ENCODE results near the gene OSBPL6. TPM values are rescaled to one million over a fixed set of nuclear protein-coding genes. Genes with fewer than 3 reads are reported as not detected.

OSBPL6 gene
- total and polyA plus RNA-seq, 4 donors = 1.3 to 3.3 (median 2.2) TPM

DNA sequence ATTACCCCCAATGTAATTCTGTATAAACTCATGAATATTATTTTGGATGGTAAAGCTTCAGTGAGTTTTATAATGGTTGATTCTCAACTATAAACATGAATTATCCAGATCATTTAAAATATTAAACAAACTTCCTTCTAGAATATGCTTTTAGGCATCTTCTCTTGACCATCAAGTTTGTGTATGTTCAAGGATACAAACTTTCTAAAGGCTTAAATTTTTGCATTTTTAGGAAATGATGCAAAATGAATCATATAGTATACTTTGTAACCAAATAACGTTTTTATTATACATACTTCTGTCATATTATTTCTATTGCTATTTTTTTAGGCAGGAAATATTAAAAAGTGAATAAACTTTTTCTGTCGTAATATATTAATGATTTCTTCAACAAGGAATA is 62.8 kb downstream of the OSBPL6 start:
- Histone ChIP-seq H3K4me1 (ENCODE audit: control insufficient read depth in 4 of 4, insufficient read depth in 4 of 4, low read length in 3 of 4) (no peaks in the 10 kb centered on the region), H3K4me3 (ENCODE audit: low read depth in 1 of 3, low read length in 3 of 3) (no peak overlapping the region), H3K36me3 (ENCODE audit: control insufficient read depth in 4 of 4, insufficient read depth in 3 of 4, low read depth in 1 of 4, low read length in 3 of 4) (no peaks in the 10 kb centered on the region), H3K9ac (ENCODE audit: low read depth in 1 of 2, low read length in 2 of 2) (no peak overlapping the region), H3K9me3 (ENCODE audit: control insufficient read depth in 4 of 4, low read length in 3 of 4) (no peaks in the 10 kb centered on the region), H3K27me3 (ENCODE audit: control insufficient read depth in 4 of 4, insufficient read depth in 4 of 4, low read length in 3 of 4) (no peaks in the 10 kb centered on the region), H3K27ac (ENCODE audit: low read depth in 1 of 2, low read length in 2 of 2) (no peak overlapping the region)
- WGBS = 92% methylated on average over 2 of the region's 2 CpGs
- TF ChIP-seq SP1 (IDR thresholded peaks at IDR 0.05) (no peak), EGR1 (IDR thresholded peaks at IDR 0.05; ENCODE audit: low read depth in 2 of 2) (no peak), HNF4A (conservative IDR thresholded peaks at IDR 0.05) (no peak), RXRA (IDR thresholded peaks at IDR 0.05) (no peak), HNF4G (IDR thresholded peaks at IDR 0.05) (no peak)
- TF ChIP-seq, protein P1, sequence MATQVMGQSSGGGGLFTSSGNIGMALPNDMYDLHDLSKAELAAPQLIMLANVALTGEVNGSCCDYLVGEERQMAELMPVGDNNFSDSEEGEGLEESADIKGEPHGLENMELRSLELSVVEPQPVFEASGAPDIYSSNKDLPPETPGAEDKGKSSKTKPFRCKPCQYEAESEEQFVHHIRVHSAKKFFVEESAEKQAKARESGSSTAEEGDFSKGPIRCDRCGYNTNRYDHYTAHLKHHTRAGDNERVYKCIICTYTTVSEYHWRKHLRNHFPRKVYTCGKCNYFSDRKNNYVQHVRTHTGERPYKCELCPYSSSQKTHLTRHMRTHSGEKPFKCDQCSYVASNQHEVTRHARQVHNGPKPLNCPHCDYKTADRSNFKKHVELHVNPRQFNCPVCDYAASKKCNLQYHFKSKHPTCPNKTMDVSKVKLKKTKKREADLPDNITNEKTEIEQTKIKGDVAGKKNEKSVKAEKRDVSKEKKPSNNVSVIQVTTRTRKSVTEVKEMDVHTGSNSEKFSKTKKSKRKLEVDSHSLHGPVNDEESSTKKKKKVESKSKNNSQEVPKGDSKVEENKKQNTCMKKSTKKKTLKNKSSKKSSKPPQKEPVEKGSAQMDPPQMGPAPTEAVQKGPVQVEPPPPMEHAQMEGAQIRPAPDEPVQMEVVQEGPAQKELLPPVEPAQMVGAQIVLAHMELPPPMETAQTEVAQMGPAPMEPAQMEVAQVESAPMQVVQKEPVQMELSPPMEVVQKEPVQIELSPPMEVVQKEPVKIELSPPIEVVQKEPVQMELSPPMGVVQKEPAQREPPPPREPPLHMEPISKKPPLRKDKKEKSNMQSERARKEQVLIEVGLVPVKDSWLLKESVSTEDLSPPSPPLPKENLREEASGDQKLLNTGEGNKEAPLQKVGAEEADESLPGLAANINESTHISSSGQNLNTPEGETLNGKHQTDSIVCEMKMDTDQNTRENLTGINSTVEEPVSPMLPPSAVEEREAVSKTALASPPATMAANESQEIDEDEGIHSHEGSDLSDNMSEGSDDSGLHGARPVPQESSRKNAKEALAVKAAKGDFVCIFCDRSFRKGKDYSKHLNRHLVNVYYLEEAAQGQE (IDR thresholded peaks at IDR 0.05) = no peak
- TF ChIP-seq, protein P2, sequence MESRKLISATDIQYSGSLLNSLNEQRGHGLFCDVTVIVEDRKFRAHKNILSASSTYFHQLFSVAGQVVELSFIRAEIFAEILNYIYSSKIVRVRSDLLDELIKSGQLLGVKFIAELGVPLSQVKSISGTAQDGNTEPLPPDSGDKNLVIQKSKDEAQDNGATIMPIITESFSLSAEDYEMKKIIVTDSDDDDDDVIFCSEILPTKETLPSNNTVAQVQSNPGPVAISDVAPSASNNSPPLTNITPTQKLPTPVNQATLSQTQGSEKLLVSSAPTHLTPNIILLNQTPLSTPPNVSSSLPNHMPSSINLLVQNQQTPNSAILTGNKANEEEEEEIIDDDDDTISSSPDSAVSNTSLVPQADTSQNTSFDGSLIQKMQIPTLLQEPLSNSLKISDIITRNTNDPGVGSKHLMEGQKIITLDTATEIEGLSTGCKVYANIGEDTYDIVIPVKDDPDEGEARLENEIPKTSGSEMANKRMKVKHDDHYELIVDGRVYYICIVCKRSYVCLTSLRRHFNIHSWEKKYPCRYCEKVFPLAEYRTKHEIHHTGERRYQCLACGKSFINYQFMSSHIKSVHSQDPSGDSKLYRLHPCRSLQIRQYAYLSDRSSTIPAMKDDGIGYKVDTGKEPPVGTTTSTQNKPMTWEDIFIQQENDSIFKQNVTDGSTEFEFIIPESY (IDR thresholded peaks at IDR 0.05) = no peak
- DNase-seq (ENCODE audit: low spot score) = no peak

DNA sequence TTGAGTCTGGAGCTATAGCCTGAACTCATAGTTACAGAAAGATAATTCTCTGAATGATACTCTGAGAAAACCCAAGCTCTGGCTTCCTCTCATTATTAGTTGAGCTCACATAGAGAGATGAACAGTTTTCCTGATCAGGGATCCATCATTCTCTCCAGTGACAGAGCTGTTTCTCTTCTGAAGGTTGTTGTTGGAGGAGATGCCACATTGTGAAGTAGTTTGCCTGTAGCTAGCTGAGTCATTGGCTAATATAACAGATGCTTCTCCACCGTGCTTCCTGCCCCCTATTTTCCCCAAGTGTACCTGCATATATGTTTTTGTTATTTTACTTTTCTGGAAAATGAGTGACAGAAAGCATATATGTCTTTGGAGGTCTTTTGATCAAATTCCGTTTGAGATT is 64.6 kb downstream of the OSBPL6 start:
- H3K9ac ChIP-seq (ENCODE audit: low read depth in 1 of 2, low read length in 2 of 2) = no peak overlapping the region
- H3K36me3 ChIP-seq (ENCODE audit: control insufficient read depth in 4 of 4, insufficient read depth in 3 of 4, low read depth in 1 of 4, low read length in 3 of 4) = no peaks in the 10 kb centered on the region
- H3K4me3 ChIP-seq (ENCODE audit: low read depth in 1 of 3, low read length in 3 of 3) = no peak overlapping the region
- TF ChIP-seq RAD21 (IDR thresholded peaks at IDR 0.05) (no peak), HNF4G (IDR thresholded peaks at IDR 0.05) (no peak), NR2F2 (IDR thresholded peaks at IDR 0.05) (no peak), FOXA2 (IDR thresholded peaks at IDR 0.05) (no peak), FOXA1 (IDR thresholded peaks at IDR 0.05) (no peak), YY1 (IDR thresholded peaks at IDR 0.05) (no peak), RXRA (IDR thresholded peaks at IDR 0.05) (no peak), HNF4A (conservative IDR thresholded peaks at IDR 0.05) (no peak), TAF1 (conservative IDR thresholded peaks at IDR 0.05) (no peak)
- TF ChIP-seq, protein P3, sequence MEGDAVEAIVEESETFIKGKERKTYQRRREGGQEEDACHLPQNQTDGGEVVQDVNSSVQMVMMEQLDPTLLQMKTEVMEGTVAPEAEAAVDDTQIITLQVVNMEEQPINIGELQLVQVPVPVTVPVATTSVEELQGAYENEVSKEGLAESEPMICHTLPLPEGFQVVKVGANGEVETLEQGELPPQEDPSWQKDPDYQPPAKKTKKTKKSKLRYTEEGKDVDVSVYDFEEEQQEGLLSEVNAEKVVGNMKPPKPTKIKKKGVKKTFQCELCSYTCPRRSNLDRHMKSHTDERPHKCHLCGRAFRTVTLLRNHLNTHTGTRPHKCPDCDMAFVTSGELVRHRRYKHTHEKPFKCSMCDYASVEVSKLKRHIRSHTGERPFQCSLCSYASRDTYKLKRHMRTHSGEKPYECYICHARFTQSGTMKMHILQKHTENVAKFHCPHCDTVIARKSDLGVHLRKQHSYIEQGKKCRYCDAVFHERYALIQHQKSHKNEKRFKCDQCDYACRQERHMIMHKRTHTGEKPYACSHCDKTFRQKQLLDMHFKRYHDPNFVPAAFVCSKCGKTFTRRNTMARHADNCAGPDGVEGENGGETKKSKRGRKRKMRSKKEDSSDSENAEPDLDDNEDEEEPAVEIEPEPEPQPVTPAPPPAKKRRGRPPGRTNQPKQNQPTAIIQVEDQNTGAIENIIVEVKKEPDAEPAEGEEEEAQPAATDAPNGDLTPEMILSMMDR (IDR thresholded peaks at IDR 0.05; ENCODE audit: low read depth, low read length, missing input control) = no peak
- TF ChIP-seq, protein P4, sequence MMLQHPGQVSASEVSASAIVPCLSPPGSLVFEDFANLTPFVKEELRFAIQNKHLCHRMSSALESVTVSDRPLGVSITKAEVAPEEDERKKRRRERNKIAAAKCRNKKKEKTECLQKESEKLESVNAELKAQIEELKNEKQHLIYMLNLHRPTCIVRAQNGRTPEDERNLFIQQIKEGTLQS (IDR thresholded peaks at IDR 0.05) = no peak
- no peak for DNase-seq (ENCODE audit: low spot score)
- 84% methylated on average over 2 of the region's 2 CpGs for WGBS
- no peak overlapping the region for H3K27ac ChIP-seq (ENCODE audit: low read depth in 1 of 2, low read length in 2 of 2)
- H3K9me3 ChIP-seq (ENCODE audit: control insufficient read depth in 4 of 4, low read length in 3 of 4) = no peaks in the 10 kb centered on the region
- H3K4me1 ChIP-seq (ENCODE audit: control insufficient read depth in 4 of 4, insufficient read depth in 4 of 4, low read length in 3 of 4) = no peaks in the 10 kb centered on the region
- no peaks in the 10 kb centered on the region for H3K27me3 ChIP-seq (ENCODE audit: control insufficient read depth in 4 of 4, insufficient read depth in 4 of 4, low read length in 3 of 4)

Measured in liver (tissue), 9 donors.